Measurements from ENCODE around the gene AATK.

The AATK gene

DNA sequence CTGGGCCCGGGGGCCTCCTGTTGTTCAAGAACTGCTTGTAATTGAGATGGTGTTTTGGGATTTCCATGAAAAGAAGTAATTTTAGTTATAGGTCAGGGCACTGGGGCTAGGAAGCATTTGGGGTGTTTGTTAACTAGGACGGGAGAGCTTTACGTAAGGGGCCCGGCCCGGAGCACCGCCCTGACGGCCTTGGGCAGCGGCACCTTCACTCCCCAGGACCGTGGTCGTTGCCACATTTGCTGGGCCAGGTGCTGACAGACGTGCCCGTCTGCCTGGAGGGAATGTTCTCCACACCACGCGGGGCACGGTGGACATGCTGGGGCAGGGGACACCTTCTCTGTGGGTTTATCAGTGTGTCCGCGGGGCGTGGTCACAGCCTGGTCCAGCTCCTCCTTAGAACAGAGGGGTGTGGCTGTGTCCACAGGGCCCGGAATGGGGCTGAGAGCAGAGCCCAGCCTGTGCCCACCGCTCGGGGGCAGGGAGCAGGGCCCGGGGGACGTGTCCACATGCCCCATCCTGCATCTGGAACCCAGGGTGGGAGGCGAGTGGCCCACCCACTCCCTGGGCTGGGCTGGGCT, 73.4 kb downstream of the AATK start:
- no peaks in the 10 kb centered on the region for H3K36me3 ChIP-seq
- no peak overlapping the region for H3K4me2 ChIP-seq
- H3K9me3 ChIP-seq, result no peaks in the 10 kb centered on the region
- no peak overlapping the region for H3K27ac ChIP-seq
- peaks cover 87% of the 10 kb centered on the region for H3K27me3 ChIP-seq
- peaks cover 96% of the 10 kb centered on the region for H4K20me1 ChIP-seq
- TF ChIP-seq Cebpa-rat (IDR thresholded peaks at IDR 0.05), result no peak
- H3K4me1 ChIP-seq, result peaks cover 58% of the 10 kb centered on the region
- no peak overlapping the region for H3K4me3 ChIP-seq
- H3K9ac ChIP-seq, result no peak overlapping the region

GRCh38 chr17:81091774-81092517, 74.1 kb downstream of the AATK start:
- no peak overlapping the region for H3K4me2 ChIP-seq
- H4K20me1 ChIP-seq, result peaks cover 96% of the 10 kb centered on the region
- no peak overlapping the region for H3K4me3 ChIP-seq
- H3K27me3 ChIP-seq, result peaks cover 87% of the 10 kb centered on the region
- H3K27ac ChIP-seq, result no peak overlapping the region
- H3K36me3 ChIP-seq, result no peaks in the 10 kb centered on the region
- H3K4me1 ChIP-seq, result peaks cover 58% of the 10 kb centered on the region
- TF ChIP-seq Cebpa-rat (IDR thresholded peaks at IDR 0.05), result no peak
- no peaks in the 10 kb centered on the region for H3K9me3 ChIP-seq
- H3K9ac ChIP-seq, result no peak overlapping the region

DNA sequence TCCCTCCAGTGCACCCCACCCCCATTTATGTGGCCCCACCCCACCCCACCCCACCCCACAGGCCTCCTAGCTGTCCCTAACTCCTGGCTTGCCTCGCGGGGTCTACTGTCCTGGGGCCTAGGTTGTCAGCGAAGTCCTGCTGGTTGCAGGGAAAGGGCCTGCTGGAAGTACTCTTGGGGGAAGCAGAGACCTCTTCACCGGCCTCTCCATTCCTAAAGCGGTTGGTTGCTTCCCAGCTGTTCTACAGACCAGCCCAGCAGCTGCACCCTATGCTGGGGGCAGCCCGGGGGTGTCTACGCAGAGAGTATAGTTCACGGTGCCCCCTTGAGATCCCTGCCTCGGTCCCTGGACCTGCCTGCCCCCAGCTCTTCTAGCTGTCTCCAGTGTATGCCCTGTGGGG, 74.9 kb downstream of the AATK start:
- Histone ChIP-seq H3K27me3 (peaks cover 87% of the 10 kb centered on the region), H3K4me3 (no peak overlapping the region), H3K4me2 (no peak overlapping the region), H3K36me3 (no peaks in the 10 kb centered on the region), H3K9ac (no peak overlapping the region), H3K4me1 (peaks cover 50% of the 10 kb centered on the region), H4K20me1 (peaks cover 96% of the 10 kb centered on the region), H3K27ac (no peak overlapping the region), H3K9me3 (no peaks in the 10 kb centered on the region)
- TF ChIP-seq Cebpa-rat (IDR thresholded peaks at IDR 0.05), result no peak

GRCh38 chr17:81090361-81091136, 75.5 kb downstream of the AATK start:
- Histone ChIP-seq H3K36me3 (no peaks in the 10 kb centered on the region), H3K27me3 (peaks cover 87% of the 10 kb centered on the region), H3K9me3 (no peaks in the 10 kb centered on the region), H4K20me1 (peaks cover 94% of the 10 kb centered on the region), H3K27ac (no peak overlapping the region), H3K4me1 (peaks cover 44% of the 10 kb centered on the region), H3K9ac (no peak overlapping the region), H3K4me3 (no peak overlapping the region), H3K4me2 (peak overlapping the region; percentile 63)
- no peak for TF ChIP-seq Cebpa-rat (IDR thresholded peaks at IDR 0.05)

DNA sequence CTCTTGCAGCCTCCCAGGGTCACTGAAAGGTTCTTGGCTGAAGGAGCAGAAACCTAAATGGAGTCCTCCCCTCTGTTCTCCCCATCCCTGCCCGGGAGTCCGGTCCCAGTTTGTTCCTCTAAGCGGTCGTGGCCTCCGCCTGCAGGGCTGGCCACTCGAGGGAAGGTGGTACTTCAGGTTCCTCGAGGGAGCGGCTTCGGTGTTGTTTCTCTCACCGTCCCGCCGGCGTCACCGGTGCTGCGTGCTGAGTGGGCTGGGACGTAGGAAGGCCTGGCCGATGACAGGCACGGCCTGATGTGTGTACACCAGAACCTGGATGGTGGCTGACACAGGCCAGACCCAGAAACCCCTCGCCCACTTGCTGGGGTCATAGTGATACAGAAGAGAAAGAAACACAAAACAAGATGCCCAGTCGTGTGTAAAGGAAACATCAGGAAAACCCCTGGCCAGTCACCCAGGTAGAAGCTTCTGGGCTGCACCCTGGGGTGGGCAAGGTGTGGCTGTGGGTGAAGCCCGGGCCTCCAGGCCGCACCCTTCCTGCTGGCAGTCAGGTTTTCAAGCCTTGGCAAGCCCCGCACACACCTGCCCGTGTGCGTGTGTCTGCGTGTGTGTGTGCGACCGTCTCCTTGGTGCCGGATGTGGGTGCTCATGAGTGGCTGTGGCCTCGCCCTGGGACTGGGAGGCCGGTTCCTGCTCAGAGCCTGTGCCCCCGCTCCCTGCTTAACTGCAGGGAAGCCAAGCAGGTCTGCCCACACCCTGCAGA, 79.1 kb downstream of the AATK start:
- H3K9me3 ChIP-seq, result no peaks in the 10 kb centered on the region
- no peak overlapping the region for H3K9ac ChIP-seq
- peak overlapping the region; percentile 18; the same call in 1 of the 2 replicates for H3K4me2 ChIP-seq
- peaks cover 94% of the 10 kb centered on the region for H4K20me1 ChIP-seq
- no peak overlapping the region for H3K4me3 ChIP-seq
- no peaks in the 10 kb centered on the region for H3K36me3 ChIP-seq
- H3K27ac ChIP-seq, result no peak overlapping the region
- H3K4me1 ChIP-seq, result peaks cover 55% of the 10 kb centered on the region
- H3K27me3 ChIP-seq, result peaks cover 88% of the 10 kb centered on the region
- no peak for TF ChIP-seq Cebpa-rat (IDR thresholded peaks at IDR 0.05)

DNA sequence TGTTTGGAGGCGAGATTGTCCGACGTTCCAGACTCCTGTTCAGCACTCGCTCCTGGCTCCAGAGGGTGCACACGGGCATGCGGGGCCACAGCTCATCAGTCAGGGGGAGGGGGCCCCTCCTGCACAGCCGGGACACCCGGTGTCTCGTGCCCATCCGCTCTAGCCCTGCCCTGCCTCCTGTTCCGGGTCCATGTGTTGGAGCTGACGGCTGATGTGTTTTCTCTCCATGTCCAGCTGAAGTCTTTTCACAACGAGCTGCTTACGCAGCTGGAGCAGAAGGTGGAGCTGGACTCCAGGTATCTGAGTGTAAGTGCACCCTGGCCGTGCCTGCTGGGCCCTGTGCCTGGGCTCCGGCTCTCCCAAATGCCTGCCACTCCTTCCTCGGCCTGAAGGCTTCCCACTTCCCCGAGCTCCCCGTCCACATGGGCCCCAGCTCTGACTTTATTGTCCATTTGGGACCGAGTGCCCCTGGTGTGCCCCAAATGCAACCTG, 80.6 kb downstream of the AATK start:
- peaks cover 98% of the 10 kb centered on the region for H4K20me1 ChIP-seq

DNA sequence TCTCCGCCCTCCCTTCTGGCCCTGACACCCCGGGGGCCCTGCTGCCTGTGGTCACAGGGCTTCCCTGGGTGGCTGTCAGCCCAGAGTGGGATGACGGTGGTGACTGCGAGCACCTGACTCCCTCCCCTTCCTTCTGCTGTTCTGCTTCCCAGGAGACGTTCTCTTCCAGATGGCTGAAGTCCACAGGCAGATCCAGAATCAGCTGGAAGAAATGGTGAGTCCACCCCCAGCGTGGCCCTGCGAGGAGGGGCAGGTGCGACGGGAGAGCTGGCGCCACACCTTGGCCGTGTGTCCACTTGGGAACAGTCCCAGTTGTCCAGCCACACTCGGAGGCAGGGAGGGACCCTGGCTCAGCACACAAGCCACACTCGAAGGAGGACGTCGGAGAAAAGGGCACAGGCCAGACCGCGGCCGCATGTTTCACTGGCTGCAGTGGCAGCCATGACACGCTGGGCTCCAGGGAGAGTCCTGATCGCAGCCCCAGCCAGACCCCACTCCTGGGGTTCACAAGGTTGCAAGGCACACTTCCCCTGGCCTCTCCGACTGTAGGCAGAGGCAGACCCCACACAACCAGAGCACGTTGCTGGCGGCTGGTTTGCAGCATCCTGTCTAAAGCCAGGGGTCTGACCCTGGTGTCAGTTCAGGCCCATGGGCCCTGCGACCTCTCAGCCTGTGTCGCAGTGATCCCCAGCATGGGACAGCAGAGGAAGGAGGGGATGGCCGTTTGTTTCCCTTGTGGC, 81.2 kb downstream of the AATK start:
- Histone ChIP-seq H3K9ac (no peak overlapping the region), H3K27ac (no peak overlapping the region), H3K36me3 (no peaks in the 10 kb centered on the region), H3K4me1 (peaks cover 66% of the 10 kb centered on the region), H3K4me2 (peak overlapping the region; percentile 81), H3K4me3 (no peak overlapping the region), H3K9me3 (no peaks in the 10 kb centered on the region), H4K20me1 (peaks cover 98% of the 10 kb centered on the region), H3K27me3 (peaks cover 100% of the 10 kb centered on the region)
- no peak for TF ChIP-seq Cebpa-rat (IDR thresholded peaks at IDR 0.05)

More for the DNA sequence above, 80.6 kb downstream of the AATK start:
- H3K4me2 ChIP-seq, result no peak overlapping the region
- H3K4me1 ChIP-seq, result peaks cover 66% of the 10 kb centered on the region
- no peak overlapping the region for H3K27ac ChIP-seq
- H3K9ac ChIP-seq, result no peak overlapping the region
- no peak overlapping the region for H3K4me3 ChIP-seq
- H3K9me3 ChIP-seq, result no peaks in the 10 kb centered on the region
- H3K27me3 ChIP-seq, result peaks cover 100% of the 10 kb centered on the region
- H3K36me3 ChIP-seq, result no peaks in the 10 kb centered on the region
- TF ChIP-seq Cebpa-rat (IDR thresholded peaks at IDR 0.05), result no peak

DNA sequence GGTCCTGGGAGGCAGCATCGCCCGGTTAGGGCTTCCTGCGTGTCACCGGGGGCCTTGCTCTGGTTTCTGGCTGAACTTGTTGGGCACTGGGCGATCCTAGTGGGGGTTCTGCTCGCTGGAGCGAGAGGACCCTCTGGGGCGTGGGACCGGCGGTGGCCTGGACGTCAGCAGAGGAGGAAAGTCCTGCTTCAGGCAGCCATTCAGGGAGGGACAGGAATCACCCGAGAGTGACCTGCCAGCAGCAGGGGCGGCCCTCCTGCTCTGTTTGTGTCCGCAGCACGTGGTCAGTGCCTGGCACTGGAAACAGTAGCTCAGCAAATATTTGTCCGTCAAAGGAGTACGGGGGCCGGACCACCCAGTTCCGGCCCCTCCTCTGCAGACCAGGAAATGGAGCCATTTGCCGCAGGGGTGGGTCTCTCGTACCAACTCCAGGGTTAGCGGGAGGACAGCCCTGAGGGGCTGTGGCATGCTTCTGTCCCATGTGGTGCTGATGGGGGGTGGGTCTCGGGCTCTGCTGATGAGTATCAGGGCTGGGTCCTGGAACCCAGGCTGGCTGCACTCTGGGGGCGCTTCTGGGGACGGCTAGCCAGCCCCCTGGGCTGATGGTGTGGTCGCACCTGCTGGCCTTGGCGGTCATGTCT, 82.8 kb downstream of the AATK start:
- H3K4me1 ChIP-seq, result peaks cover 64% of the 10 kb centered on the region
- no peaks in the 10 kb centered on the region for H3K36me3 ChIP-seq
- no peak overlapping the region for H3K4me3 ChIP-seq
- H3K9ac ChIP-seq, result no peak overlapping the region
- H3K9me3 ChIP-seq, result no peaks in the 10 kb centered on the region
- peaks cover 98% of the 10 kb centered on the region for H4K20me1 ChIP-seq
- peaks cover 100% of the 10 kb centered on the region for H3K27me3 ChIP-seq
- peak overlapping the region; percentile 81 for H3K4me2 ChIP-seq
- no peak for TF ChIP-seq Cebpa-rat (IDR thresholded peaks at IDR 0.05)
- no peak overlapping the region for H3K27ac ChIP-seq
